Measurements from ENCODE around the gene ACTN3. TPM values are rescaled to one million over a fixed set of nuclear protein-coding genes. Genes with fewer than 3 reads are reported as not detected.
"Not testable (repeated sequence)": the region's sequence is repeated elsewhere in the genome, so short reads cannot be mapped to it uniquely, and the experiment has no call there.

The ACTN3 gene
- total and polyA plus RNA-seq, 2 experiments from 2014 or later = 6.3 to 7.3 TPM

- TF ChIP-seq CTCF (conservative IDR thresholded peaks at IDR 0.05; ENCODE audit: low read depth in 2 of 2) = peak; percentile 35 to 71
- TF ChIP-seq ETS1 (IDR thresholded peaks at IDR 0.05) = no peak
- no peak for TF ChIP-seq EZH2 (IDR thresholded peaks at IDR 0.05; ENCODE audit: low read depth, unreplicated experiment)
Observed at GRCh38 chr11:66543263-66544107, 3.2 kb upstream of the ACTN3 start (continued).

- not testable (repeated sequence) for H3K36me3 ChIP-seq (ENCODE audit: insufficient read depth); H3K79me2 ChIP-seq (replicated peaks; ENCODE audit: insufficient read depth); DNase-seq (ENCODE audit: low spot score); H3K36me3 Mint-ChIP-seq (ENCODE audit: low read depth); H2AFZ ChIP-seq; H4K20me1 ChIP-seq (replicated peaks; ENCODE audit: insufficient read depth); H3K27ac Mint-ChIP-seq; H3F3A ChIP-seq (replicated peaks; ENCODE audit: low read depth); ATAC-seq; H3K9me2 ChIP-seq (ENCODE audit: insufficient read depth); H3K27ac ChIP-seq (ENCODE audit: low read depth); H3K27me3 ChIP-seq (ENCODE audit: insufficient read depth); H3K9me3 Mint-ChIP-seq
- Mint-ChIP-seq H3K27me3 (ENCODE audit: insufficient read depth, low read depth, poor library complexity) (peaks cover 19% of the 10 kb centered on the region), H3K4me3 (peak overlapping the region; percentile 77), H3K4me1 (peaks cover 38% of the 10 kb centered on the region)
- H3K4me3 ChIP-seq = peak overlapping the region; percentile 97
- peak overlapping the region; percentile 97 for H3K4me2 ChIP-seq
- H3K4me1 ChIP-seq (ENCODE audit: insufficient read depth) = peaks cover 35% of the 10 kb centered on the region
Observed at GRCh38 chr11:66544952-66545351, 1.8 kb upstream of the ACTN3 start.

- no peaks in the 10 kb centered on the region for H3K27me3 ChIP-seq (ENCODE audit: insufficient read depth)
- peaks cover 7% of the 10 kb centered on the region for H4K20me1 ChIP-seq (replicated peaks; ENCODE audit: insufficient read depth)
- no peaks in the 10 kb centered on the region for H3K36me3 ChIP-seq (ENCODE audit: insufficient read depth)
- H3K9me2 ChIP-seq (ENCODE audit: insufficient read depth) = no peaks in the 10 kb centered on the region
- 0 out of 2 replicates have a peak, but pooled peaks cover 4% of the 10 kb centered on the region for H3K79me2 ChIP-seq (replicated peaks; ENCODE audit: insufficient read depth)
- peak within 1 kb of the TSS; percentile 81 for H3K4me3 Mint-ChIP-seq
- peaks cover 38% of the 10 kb centered on the region for H3K4me1 Mint-ChIP-seq
- peak within 1 kb of the TSS; percentile 97 for H2AFZ ChIP-seq
- peak within 1 kb of the TSS; percentile 97 for H3K4me2 ChIP-seq
- no peaks in the 10 kb centered on the region; the same call in 1 of the 3 replicates for H3K9me3 Mint-ChIP-seq
- ATAC-seq (peak; percentile 80), DNase-seq (ENCODE audit: low spot score) (peak; percentile 97)
- H3K27ac Mint-ChIP-seq = peak within 1 kb of the TSS; percentile 70
- peaks cover 19% of the 10 kb centered on the region for H3K27me3 Mint-ChIP-seq (ENCODE audit: insufficient read depth, low read depth, poor library complexity)
- H3K4me1 ChIP-seq (ENCODE audit: insufficient read depth) = peaks cover 35% of the 10 kb centered on the region
- H3K36me3 Mint-ChIP-seq (ENCODE audit: low read depth) = peaks cover 4% of the 10 kb centered on the region; the same call in 1 of the 3 replicates
- H3F3A ChIP-seq (replicated peaks; ENCODE audit: low read depth) = 0 out of 2 replicates have a peak, but pooled peaks cover 7% of the 10 kb centered on the region
- H3K4me3 ChIP-seq = peak within 1 kb of the TSS; percentile 97
- peak within 1 kb of the TSS; percentile 74; the same call in 1 of the 2 replicates for H3K27ac ChIP-seq (ENCODE audit: low read depth)
- no peak for TF ChIP-seq ETS1 (IDR thresholded peaks at IDR 0.05)
- TF ChIP-seq POLR2AphosphoS5 (IDR thresholded peaks at IDR 0.05; ENCODE audit: low read depth) = peak; percentile 56
- TF ChIP-seq EZH2phosphoT487 (IDR thresholded peaks at IDR 0.05; ENCODE audit: unreplicated experiment) = no peak
- TF ChIP-seq CTCF (conservative IDR thresholded peaks at IDR 0.05; ENCODE audit: low read depth in 2 of 2) = no peak
- no peak for TF ChIP-seq REST (IDR thresholded peaks at IDR 0.05; ENCODE audit: unreplicated experiment)
- TF ChIP-seq JUNB (IDR thresholded peaks at IDR 0.05; ENCODE audit: unreplicated experiment) = no peak
- peak; percentile 29 for TF ChIP-seq CREB1 (CRISPR knock-in tag; IDR thresholded peaks at IDR 0.05; ENCODE audit: low read depth)
Observed at GRCh38 chr11:66545701-66546367, 869 bp upstream of the ACTN3 start, which contains the start of gene ZDHHC24. Gene ZDHHC24 (minus strand): TSS chr11:66546048. CDS start chr11:66546003, 45 bp downstream.

Data from GM23338 (cell line).